Measurements from ENCODE around the gene LINGO3. TPM values are rescaled to one million over a fixed set of nuclear protein-coding genes. Genes with fewer than 3 reads are reported as not detected.

Gene LINGO3
- total RNA-seq, 2 experiments from 2014 or later: 0.33 to 0.39 TPM

DNA sequence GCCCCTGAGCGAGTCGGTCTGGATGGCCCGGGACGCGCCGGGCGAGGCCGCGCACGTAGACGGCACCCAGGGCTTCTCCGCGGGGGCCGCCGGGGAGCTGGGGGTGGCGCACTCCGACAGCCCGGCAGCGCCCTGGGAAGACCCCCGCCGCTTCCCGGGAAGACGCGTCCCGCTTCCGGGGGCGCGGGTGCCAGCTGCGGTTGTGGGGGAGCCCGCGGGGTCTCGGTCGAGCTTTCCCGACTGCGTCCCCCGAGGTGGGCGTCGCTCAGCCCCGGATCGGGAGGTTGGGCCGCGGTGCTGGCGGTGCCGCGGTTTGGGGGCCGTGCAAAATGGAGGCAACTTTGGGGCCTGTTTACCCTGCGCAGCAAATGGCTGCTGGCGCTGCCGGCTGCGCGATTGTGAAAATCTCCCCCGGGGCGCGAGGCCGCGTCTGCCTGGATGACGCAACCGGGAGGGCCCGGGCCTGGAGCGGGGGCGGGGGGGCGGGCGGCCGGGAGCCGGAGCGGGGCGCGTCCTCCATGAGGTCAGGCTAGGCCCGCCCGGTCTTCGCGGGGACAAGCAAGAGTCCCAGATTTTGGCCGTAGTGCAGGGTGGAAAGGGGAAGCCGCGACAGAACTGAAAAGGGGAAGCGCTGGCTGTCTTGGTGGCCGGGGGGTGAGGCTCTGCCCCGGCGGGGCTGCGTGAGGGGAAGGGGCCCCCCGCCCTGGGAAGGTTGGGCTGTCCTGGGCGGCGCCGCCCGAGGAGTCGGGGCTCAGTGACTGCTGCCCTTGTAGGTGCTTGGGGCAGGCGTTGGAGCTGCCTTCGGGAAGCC is 37.3 kb downstream of the LINGO3 start:
- POLR2A ChIA-PET: interaction anchor here (0.7 to 11.5 kb wide), 11 partner anchors 14 to 157 kb away, joined by 3 to 195 read pairs (median 4); partner anchors contain the start of genes AMH, JSRP1, LSM7 and PLEKHJ1

DNA sequence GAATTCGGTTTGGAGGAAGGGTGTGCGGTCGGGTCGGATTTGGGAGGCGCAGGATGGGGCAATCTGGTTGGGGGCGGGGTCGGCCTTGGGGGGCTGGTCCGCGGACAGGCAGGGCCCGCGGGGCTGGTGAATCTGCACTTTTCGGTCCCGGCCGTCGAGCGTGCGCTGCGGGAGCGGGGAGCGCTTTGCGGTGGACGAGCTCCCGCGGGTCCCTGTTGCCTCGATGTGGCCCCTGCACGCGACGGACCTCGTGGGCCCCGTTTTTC is 37.9 kb downstream of the LINGO3 start:
- peaks cover 35% of the 10 kb centered on the region for H3K4me1 Mint-ChIP-seq (ENCODE audit: low read depth)
- peak in 6 of 14 experiments; percentile 23 to 65 (median 46) for DNase-seq

More for the DNA sequence above, 37.3 kb downstream of the LINGO3 start:
- TF ChIP-seq, protein P1, sequence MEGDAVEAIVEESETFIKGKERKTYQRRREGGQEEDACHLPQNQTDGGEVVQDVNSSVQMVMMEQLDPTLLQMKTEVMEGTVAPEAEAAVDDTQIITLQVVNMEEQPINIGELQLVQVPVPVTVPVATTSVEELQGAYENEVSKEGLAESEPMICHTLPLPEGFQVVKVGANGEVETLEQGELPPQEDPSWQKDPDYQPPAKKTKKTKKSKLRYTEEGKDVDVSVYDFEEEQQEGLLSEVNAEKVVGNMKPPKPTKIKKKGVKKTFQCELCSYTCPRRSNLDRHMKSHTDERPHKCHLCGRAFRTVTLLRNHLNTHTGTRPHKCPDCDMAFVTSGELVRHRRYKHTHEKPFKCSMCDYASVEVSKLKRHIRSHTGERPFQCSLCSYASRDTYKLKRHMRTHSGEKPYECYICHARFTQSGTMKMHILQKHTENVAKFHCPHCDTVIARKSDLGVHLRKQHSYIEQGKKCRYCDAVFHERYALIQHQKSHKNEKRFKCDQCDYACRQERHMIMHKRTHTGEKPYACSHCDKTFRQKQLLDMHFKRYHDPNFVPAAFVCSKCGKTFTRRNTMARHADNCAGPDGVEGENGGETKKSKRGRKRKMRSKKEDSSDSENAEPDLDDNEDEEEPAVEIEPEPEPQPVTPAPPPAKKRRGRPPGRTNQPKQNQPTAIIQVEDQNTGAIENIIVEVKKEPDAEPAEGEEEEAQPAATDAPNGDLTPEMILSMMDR (IDR thresholded peaks at IDR 0.05): no peak
- no peaks in the 10 kb centered on the region for H3K27me3 Mint-ChIP-seq
- H3K9me3 Mint-ChIP-seq: no peaks in the 10 kb centered on the region
- Histone ChIP-seq H3K4me3 (ENCODE audit: low read length) (peak overlapping the region; percentile 98), H3K27ac (ENCODE audit: low read depth in 1 of 2, low read length in 2 of 2) (peak overlapping the region; percentile 60 to 94), H3K36me3 (ENCODE audit: insufficient read depth, low read length) (peaks cover 26% of the 10 kb centered on the region), H3K4me1 (ENCODE audit: insufficient read depth, low read length) (peaks cover 62% of the 10 kb centered on the region), H3K27me3 (ENCODE audit: control insufficient read depth in 1 of 2, insufficient read depth in 2 of 2, low read length in 2 of 2) (peaks cover 0 to 6% of the 10 kb centered on the region in 2 experiments), H3K9me3 (ENCODE audit: control insufficient read depth in 1 of 2, insufficient read depth in 1 of 2, low read length in 2 of 2) (peaks cover 0 to 6% of the 10 kb centered on the region in 2 experiments)
- H3K4me1 Mint-ChIP-seq (ENCODE audit: low read depth): peaks cover 37% of the 10 kb centered on the region
- ATAC-seq (ENCODE audit: poor library complexity) (peak; percentile 22), DNase-seq (peak in 13 of 14 experiments; percentile 46 to 89 (median 64))
- H3K27ac Mint-ChIP-seq: peak overlapping the region; percentile 97
- intact Hi-C loops (cut with DNase I, micrococcal nuclease): loop anchor here in 1 of 2 experiments (2.0 to 10.0 kb wide), 3 partner anchors 57 to 344 kb away; partner anchors contain the start of genes LSM7 and SPPL2B
- H3K36me3 Mint-ChIP-seq (ENCODE audit: low read depth): peaks cover 54% of the 10 kb centered on the region
- CTCF ChIA-PET: interaction anchor here (1.1 to 2.0 kb wide), 4 partner anchors 9 to 114 kb away, joined by 3 to 5 read pairs (median 4); partner anchors contain the start of gene PLEKHJ1
- H3K4me3 Mint-ChIP-seq: peak overlapping the region; percentile 97

More for the DNA sequence above, 37.9 kb downstream of the LINGO3 start:
- H3K4me3 ChIP-seq (ENCODE audit: low read length): peak overlapping the region; percentile 98
- POLR2A ChIA-PET: interaction anchor here (0.6 to 11.5 kb wide), 11 partner anchors 14 to 208 kb away, joined by 3 to 195 read pairs (median 4); partner anchors contain the start of genes AMH, JSRP1, LSM7 and PLEKHJ1
- Mint-ChIP-seq H3K9me3 (no peaks in the 10 kb centered on the region), H3K27me3 (no peaks in the 10 kb centered on the region), H3K36me3 (ENCODE audit: low read depth) (peaks cover 52% of the 10 kb centered on the region), H3K4me3 (peak overlapping the region; percentile 97), H3K27ac (peak overlapping the region; percentile 97)
- H3K9me3 ChIP-seq (ENCODE audit: control insufficient read depth in 1 of 2, insufficient read depth in 1 of 2, low read length in 2 of 2): peaks cover 0 to 6% of the 10 kb centered on the region in 2 experiments
- TF ChIP-seq, protein P1 (IDR thresholded peaks at IDR 0.05): no peak
- peak overlapping the region; percentile 50 to 94 for H3K27ac ChIP-seq (ENCODE audit: low read depth in 1 of 2, low read length in 2 of 2)
- H3K4me1 ChIP-seq (ENCODE audit: insufficient read depth, low read length): peaks cover 57% of the 10 kb centered on the region
- H3K36me3 ChIP-seq (ENCODE audit: insufficient read depth, low read length): peaks cover 24% of the 10 kb centered on the region
- CTCF ChIA-PET: interaction anchor here (1.3 to 2.0 kb wide), 3 partner anchors 8 to 34 kb away, joined by 3 to 5 read pairs (median 5); partner anchors contain the start of gene PLEKHJ1
- ATAC-seq (ENCODE audit: poor library complexity): no peak
- intact Hi-C loops (cut with DNase I, micrococcal nuclease): loop anchor here in 1 of 2 experiments (2.0 to 10.0 kb wide), 3 partner anchors 57 to 345 kb away; partner anchors contain the start of genes LSM7 and SPPL2B
- peaks cover 0 to 6% of the 10 kb centered on the region in 2 experiments for H3K27me3 ChIP-seq (ENCODE audit: control insufficient read depth in 1 of 2, insufficient read depth in 2 of 2, low read length in 2 of 2)
